Karpas-422 (cell line): ENCODE data around the gene CHIC2. TPM values are rescaled to one million over a fixed set of nuclear protein-coding genes. Genes with fewer than 3 reads are reported as not detected.

Source experiments
- DNase-seq: peaks from one replicate; pipeline ENCODE4 v3.0.0-alpha.2; 2015
- H2AFZ ChIP-seq: fragments of 200-600 bp; sonication (generic); 2 replicates; pipeline ENCODE4 v1.6.1; 2014; ENCODE audit warnings: antibody characterized with exemption, low read length, mixed read lengths
- H3K27ac ChIP-seq: fragments of 200-600 bp; sonication (generic); 2 replicates; pipeline ENCODE4 v1.5.1; 2014; ENCODE audit warnings: mild to moderate bottlenecking, low read length, moderate library complexity
- H3K27me3 ChIP-seq: fragments of 200-600 bp; sonication (generic); 2 replicates; pipeline ENCODE4 v1.6.1; 2014; ENCODE audit warnings: low read length, mixed read lengths
- H3K36me3 ChIP-seq: fragments of 200-600 bp; sonication (generic); 2 replicates; pipeline ENCODE4 v1.6.1; 2014; ENCODE audit warnings: low read length, mixed read lengths; ENCODE audit not compliant: insufficient read depth
- H3K4me1 ChIP-seq: fragments of 200-600 bp; sonication (generic); 2 replicates; pipeline ENCODE4 v1.6.1; 2014; ENCODE audit warnings: mild to moderate bottlenecking, low read length, mixed read lengths
- H3K4me2 ChIP-seq: fragments of 200-600 bp; sonication (generic); 2 replicates; pipeline ENCODE4 v1.6.1; 2014; ENCODE audit warnings: low read length, low read depth, mild to moderate bottlenecking; ENCODE audit not compliant: poor library complexity, severe bottlenecking
- H3K4me3 ChIP-seq: fragments of 200-600 bp; sonication (generic); 2 replicates; pipeline ENCODE4 v1.5.1; 2014; ENCODE audit warnings: mild to moderate bottlenecking, antibody characterized with exemption, low read length, mixed read lengths
- H3K79me2 ChIP-seq: fragments of 200-600 bp; sonication (generic); 2 replicates; pipeline ENCODE4 v1.6.1; 2014; ENCODE audit warnings: mild to moderate bottlenecking, low read length, mixed read lengths
- H3K9ac ChIP-seq: fragments of 200-600 bp; sonication (generic); 2 replicates; pipeline ENCODE4 v1.6.0; 2014; ENCODE audit warnings: low read length
- H3K9me2 ChIP-seq: fragments of 200-600 bp; sonication (generic), shearing (Covaris generic); replicated peaks from 2 replicates; pipeline ENCODE4 v1.6.0; 2014; ENCODE audit warnings: mild to moderate bottlenecking, low read length, moderate library complexity; ENCODE audit not compliant: insufficient read depth
- H3K9me3 ChIP-seq: fragments of 300-700, 200-600 bp; sonication (generic); 2 replicates; pipeline ENCODE4 v1.6.1; 2014; ENCODE audit warnings: low read length, mixed read lengths
- H4K20me1 ChIP-seq: fragments of 200-600 bp; sonication (generic); 2 replicates; pipeline ENCODE4 v1.6.1; 2014; ENCODE audit warnings: mild to moderate bottlenecking, antibody characterized with exemption, low read length, low read depth; ENCODE audit not compliant: insufficient read depth
- total RNA-seq: library from RNA; depleted of rRNA; stranded (reverse); fragments of >200 nt; shearing (Covaris generic); gene quantifications from 2 replicates; pipeline ENCODE4 v1.2.3, GENCODE V29; 2014; ENCODE audit warnings: low replicate concordance

The CHIC2 gene
- total RNA-seq, 1 experiment from 2014 or later = 116 TPM

- H3K4me1 ChIP-seq = peaks cover 63% of the 10 kb centered on the region
- H3K9ac ChIP-seq = no peak overlapping the region
- DNase-seq = no peak
These were observed 38.2 kb upstream of the CHIC2 start for GRCh38 chr4:54102531-54103106.

GRCh38 chr4:54101190-54102041 is 37.0 kb upstream of the CHIC2 start:
- H3K4me2 ChIP-seq = peak overlapping the region; percentile 79
- peak overlapping the region; percentile 99; the same call in 1 of the 2 replicates for H2AFZ ChIP-seq
- H3K27me3 ChIP-seq = no peaks in the 10 kb centered on the region
- no peaks in the 10 kb centered on the region for H3K9me3 ChIP-seq
- peaks cover 58% of the 10 kb centered on the region for H3K4me1 ChIP-seq
- no peaks in the 10 kb centered on the region for H3K79me2 ChIP-seq
- peak; percentile 53 for DNase-seq
- H4K20me1 ChIP-seq = no peaks in the 10 kb centered on the region
- H3K9ac ChIP-seq = peak overlapping the region; percentile 78
- H3K36me3 ChIP-seq = no peaks in the 10 kb centered on the region; the same call in 1 of the 2 replicates
- peak overlapping the region; percentile 72 for H3K4me3 ChIP-seq
- no peak overlapping the region for H3K27ac ChIP-seq
- H3K9me2 ChIP-seq = no peaks in the 10 kb centered on the region

More at GRCh38 chr4:54102531-54103106, 38.2 kb upstream of the CHIC2 start:
- no peak overlapping the region for H3K27ac ChIP-seq
- no peaks in the 10 kb centered on the region for H4K20me1 ChIP-seq
- H3K4me3 ChIP-seq = no peak overlapping the region
- H3K27me3 ChIP-seq = no peaks in the 10 kb centered on the region
- no peaks in the 10 kb centered on the region for H3K9me2 ChIP-seq
- H3K36me3 ChIP-seq = no peaks in the 10 kb centered on the region; the same call in 1 of the 2 replicates
- H3K9me3 ChIP-seq = no peaks in the 10 kb centered on the region
- peak overlapping the region; percentile 79 for H3K4me2 ChIP-seq
- no peaks in the 10 kb centered on the region for H3K79me2 ChIP-seq
- peak overlapping the region; percentile 21; the same call in 1 of the 2 replicates for H2AFZ ChIP-seq

GRCh38 chr4:54100595-54101189 is 36.3 kb upstream of the CHIC2 start:
- Histone ChIP-seq H3K79me2 (no peaks in the 10 kb centered on the region), H2AFZ (peak overlapping the region; percentile 99; the same call in 1 of the 2 replicates), H3K9me3 (no peaks in the 10 kb centered on the region), H3K27me3 (no peaks in the 10 kb centered on the region), H4K20me1 (no peaks in the 10 kb centered on the region), H3K4me1 (peaks cover 63% of the 10 kb centered on the region), H3K4me3 (peak overlapping the region; percentile 72), H3K4me2 (peak overlapping the region; percentile 79), H3K9ac (peak overlapping the region; percentile 78), H3K27ac (no peak overlapping the region), H3K36me3 (no peaks in the 10 kb centered on the region; the same call in 1 of the 2 replicates), H3K9me2 (no peaks in the 10 kb centered on the region)
- DNase-seq = peak; percentile 66

GRCh38 chr4:54099748-54100574 is 35.6 kb upstream of the CHIC2 start, which contains the start of gene GSX2:
Gene GSX2, plus strand, starts transcription at chr4:54100163. Its CDS starts 182 bp downstream, at chr4:54100345.
- Histone ChIP-seq H3K36me3 (no peaks in the 10 kb centered on the region; the same call in 1 of the 2 replicates), H3K4me1 (peaks cover 66% of the 10 kb centered on the region), H3K4me2 (peak within 1 kb of the TSS; percentile 79), H3K9me3 (no peaks in the 10 kb centered on the region), H2AFZ (peak within 1 kb of the TSS; percentile 99), H4K20me1 (no peaks in the 10 kb centered on the region), H3K27me3 (no peaks in the 10 kb centered on the region), H3K79me2 (no peaks in the 10 kb centered on the region), H3K27ac (peak within 1 kb of the TSS; percentile 75), H3K9me2 (no peaks in the 10 kb centered on the region), H3K4me3 (peak within 1 kb of the TSS; percentile 72), H3K9ac (peak within 1 kb of the TSS; percentile 78)
- peak; percentile 65 for DNase-seq

GRCh38 chr4:54099287-54099747 is 34.9 kb upstream of the CHIC2 start:
- Histone ChIP-seq H2AFZ (peak overlapping the region; percentile 99), H3K4me3 (peak overlapping the region; percentile 72), H3K9me3 (no peaks in the 10 kb centered on the region), H3K36me3 (no peaks in the 10 kb centered on the region; the same call in 1 of the 2 replicates), H3K27ac (peak overlapping the region; percentile 75), H3K27me3 (no peaks in the 10 kb centered on the region), H3K9me2 (no peaks in the 10 kb centered on the region), H3K4me1 (peaks cover 60% of the 10 kb centered on the region), H3K9ac (peak overlapping the region; percentile 78), H3K79me2 (no peaks in the 10 kb centered on the region), H3K4me2 (peak overlapping the region; percentile 79), H4K20me1 (no peaks in the 10 kb centered on the region)
- peak; percentile 63 for DNase-seq

- H4K20me1 ChIP-seq = no peaks in the 10 kb centered on the region
- H3K4me3 ChIP-seq = peak overlapping the region; percentile 72; the same call in 1 of the 2 replicates
- no peaks in the 10 kb centered on the region; the same call in 1 of the 2 replicates for H3K36me3 ChIP-seq
- H3K9ac ChIP-seq = peak overlapping the region; percentile 78
- no peaks in the 10 kb centered on the region for H3K9me2 ChIP-seq
- peaks cover 61% of the 10 kb centered on the region for H3K4me1 ChIP-seq
- H3K27ac ChIP-seq = no peak overlapping the region
- H3K9me3 ChIP-seq = no peaks in the 10 kb centered on the region
- no peak for DNase-seq
- H3K27me3 ChIP-seq = no peaks in the 10 kb centered on the region
- no peaks in the 10 kb centered on the region for H3K79me2 ChIP-seq
- no peak overlapping the region for H2AFZ ChIP-seq
- peak overlapping the region; percentile 79 for H3K4me2 ChIP-seq
These were observed 34.0 kb upstream of the CHIC2 start for GRCh38 chr4:54098375-54098774.

GRCh38 chr4:54097152-54097551 is 32.7 kb upstream of the CHIC2 start:
- H3K79me2 ChIP-seq = no peaks in the 10 kb centered on the region
- H3K27ac ChIP-seq = no peak overlapping the region
- H3K27me3 ChIP-seq = no peaks in the 10 kb centered on the region
- H3K4me1 ChIP-seq = peaks cover 65% of the 10 kb centered on the region
- no peak overlapping the region for H3K9ac ChIP-seq
- no peaks in the 10 kb centered on the region for H3K9me2 ChIP-seq
- no peak overlapping the region for H2AFZ ChIP-seq
- no peak for DNase-seq
- H3K36me3 ChIP-seq = no peaks in the 10 kb centered on the region; the same call in 1 of the 2 replicates
- H4K20me1 ChIP-seq = no peaks in the 10 kb centered on the region
- H3K4me3 ChIP-seq = no peak overlapping the region
- no peak overlapping the region for H3K4me2 ChIP-seq
- H3K9me3 ChIP-seq = no peaks in the 10 kb centered on the region
